Activated CD8-positive, alpha-beta memory T cell treated with anti-CD3 and anti-CD28 coated beads, Interleukin-2, amount 50 U/mL, for 4 hours (primary cell): Measurements from ENCODE around the gene SLAIN1.

ENCODE experiments used
- DNase-seq: peaks from one replicate; pipeline ENCODE4 v3.0.0-alpha.2; 2020

The SLAIN1 gene

DNA sequence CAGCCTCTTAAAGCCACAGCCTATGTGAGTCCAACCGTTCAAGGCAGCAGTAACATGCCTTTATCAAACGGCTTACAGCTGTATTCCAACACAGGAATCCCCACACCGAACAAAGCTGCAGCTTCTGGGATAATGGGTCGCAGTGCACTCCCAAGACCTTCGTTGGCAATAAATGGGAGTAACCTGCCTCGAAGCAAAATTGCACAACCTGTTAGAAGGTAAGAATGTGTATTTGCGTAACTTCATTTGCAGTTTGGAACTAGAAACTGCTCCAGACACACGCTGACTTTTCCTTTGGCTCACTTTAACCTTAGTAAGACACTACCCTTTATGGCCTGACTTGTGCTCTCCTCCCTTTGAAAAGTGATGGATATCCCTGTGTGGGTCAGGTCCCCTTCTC is 63.4 kb downstream of the SLAIN1 start:
- DNase-seq: no peak

- DNase-seq: no peak
Measured at GRCh38 chr13:77767413-77767812, 69.9 kb downstream of the SLAIN1 start.

DNA sequence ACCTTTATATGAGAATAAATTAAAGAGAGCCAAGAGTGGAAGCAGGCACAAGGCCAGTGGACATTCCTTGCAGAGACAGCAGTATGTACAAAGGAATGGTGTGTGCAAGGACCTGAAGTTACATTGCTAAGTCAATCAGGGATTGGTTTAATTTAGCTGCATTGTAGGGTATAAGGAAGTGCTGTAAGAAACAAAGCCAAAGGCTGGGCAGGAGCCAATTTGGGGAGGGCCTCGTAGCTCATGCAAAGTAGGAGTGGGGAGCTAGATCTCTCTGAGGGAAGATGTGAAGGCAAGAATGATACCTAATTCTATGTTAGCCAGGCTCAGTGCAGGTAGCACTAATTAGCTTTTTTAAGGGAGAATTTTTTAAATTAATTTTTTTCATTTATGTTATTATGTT is 76.7 kb downstream of the SLAIN1 start:
- no peak for DNase-seq

GRCh38 chr13:77776704-77777103 is 79.2 kb downstream of the SLAIN1 start:
- DNase-seq: no peak

DNA sequence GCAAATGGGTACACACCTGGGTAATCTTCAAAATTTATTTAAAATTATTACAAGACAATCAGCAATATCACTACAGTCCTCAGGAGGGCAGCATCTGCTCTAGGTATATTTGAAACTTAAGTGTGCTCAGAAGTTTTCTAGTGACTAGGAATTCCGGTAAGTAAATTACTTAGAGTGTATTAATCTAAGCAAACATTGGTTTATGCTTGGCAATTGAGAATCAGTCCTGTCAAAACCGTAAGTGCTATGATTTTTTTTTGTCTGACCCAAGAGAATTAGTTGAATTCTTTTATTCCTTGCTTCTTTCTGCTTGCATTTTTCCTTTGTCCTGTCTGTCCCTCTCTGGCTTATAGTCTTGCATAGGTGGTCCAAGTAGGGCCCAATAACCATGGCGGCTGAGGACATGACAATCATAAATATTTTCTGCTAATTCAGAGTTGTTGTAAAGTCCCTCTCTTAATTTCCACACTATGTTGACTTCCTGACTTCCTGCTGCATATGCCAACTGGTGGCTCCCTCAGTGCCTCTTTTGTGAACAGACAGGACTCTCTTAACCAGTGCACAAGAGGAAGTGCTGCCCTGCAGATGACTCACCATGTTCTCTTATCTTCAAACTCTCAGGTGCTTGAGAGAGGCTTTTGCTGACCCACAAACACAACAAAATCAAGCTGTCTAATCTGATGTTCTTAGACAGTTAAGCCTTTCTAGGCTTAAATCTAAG is 82.2 kb downstream of the SLAIN1 start:
- DNase-seq: no peak

GRCh38 chr13:77781808-77782207 is 84.3 kb downstream of the SLAIN1 start:
- DNase-seq: no peak

GRCh38 chr13:77784515-77784914 is 87.0 kb downstream of the SLAIN1 start:
- no peak for DNase-seq

DNA sequence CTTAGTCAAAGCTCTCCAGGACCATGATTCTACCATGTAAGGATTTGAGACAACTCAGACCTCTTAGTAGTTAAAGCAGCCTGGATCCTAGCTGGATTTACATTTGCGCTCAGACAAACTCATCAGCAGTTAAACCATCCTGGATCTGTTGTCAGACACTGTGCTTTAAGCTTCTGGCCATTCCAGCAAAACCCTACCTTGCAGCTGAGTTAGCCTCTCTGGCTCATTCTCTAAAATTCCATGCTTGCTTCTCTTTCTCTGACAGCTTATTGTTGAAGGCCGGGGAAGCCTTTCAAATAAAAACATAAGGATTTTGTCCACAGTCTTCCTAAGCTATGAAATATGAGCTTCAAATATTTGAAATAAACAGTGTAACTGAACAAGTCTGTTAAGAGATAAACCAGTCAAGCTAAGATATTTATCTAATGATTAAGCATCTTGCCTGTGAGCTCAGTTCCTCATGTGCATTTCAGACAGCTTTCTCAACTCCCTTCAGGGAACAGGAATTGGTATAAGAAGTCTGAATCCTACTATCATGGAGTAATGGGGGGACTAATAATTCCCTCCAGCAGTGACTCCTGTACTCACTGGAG is 89.3 kb downstream of the SLAIN1 start:
- DNase-seq: no peak

DNA sequence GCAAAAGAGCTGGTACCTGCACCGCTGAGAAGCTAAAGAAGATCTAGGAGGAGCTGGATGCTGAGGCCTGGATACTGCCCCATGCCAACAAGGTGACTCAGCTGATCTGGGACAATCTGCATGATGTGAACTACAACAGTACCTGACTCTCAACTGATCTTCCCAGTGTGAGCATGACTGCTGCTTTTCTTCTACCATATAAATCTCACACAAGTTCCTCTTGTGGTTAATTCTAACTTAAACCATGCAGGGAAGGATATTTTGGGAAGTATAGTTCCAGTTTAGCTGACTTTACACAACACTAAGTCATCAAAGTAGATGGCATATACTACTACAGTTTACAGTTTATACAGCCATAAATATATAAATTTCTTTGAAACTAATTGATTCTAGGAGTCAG is 91.9 kb downstream of the SLAIN1 start:
- no peak for DNase-seq

DNA sequence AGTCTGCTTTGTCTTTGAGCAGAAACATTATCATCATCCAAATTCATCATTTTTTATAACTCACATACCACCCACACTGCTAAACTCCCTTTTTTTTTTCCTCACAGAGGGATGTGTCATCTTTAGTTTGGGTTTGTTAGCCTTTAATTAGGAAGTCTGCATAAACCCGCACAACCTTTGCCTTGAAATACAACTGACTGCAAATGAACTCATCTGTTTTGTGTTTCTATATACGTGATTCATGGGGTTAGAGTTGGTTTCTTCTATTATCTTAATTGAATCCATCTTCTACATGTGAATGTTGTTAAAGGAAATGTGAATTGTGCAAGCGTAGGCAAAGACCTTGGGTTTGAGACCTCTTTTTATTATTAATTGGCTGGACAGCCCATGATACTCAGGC is 102.7 kb downstream of the SLAIN1 start:
- DNase-seq: no peak

DNA sequence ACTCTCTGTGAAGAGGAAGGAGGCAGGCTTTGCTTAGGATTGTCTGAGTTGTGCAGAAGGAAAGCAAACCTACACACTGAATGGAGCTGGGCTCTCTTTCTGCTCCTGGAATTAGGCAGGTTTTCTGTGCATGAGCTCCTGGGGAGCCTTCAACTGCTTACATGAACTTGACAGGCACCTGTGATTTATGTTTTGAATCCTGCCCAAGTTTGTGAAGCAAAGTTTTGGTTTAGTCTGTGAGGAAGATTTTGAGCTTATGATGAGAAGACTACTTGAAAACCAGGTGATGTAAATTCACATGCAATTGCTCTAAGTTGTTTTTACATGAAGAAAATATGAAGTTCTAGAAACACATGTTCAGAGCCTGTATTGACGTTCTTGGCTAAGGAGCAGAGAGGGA is 109.0 kb downstream of the SLAIN1 start:
- no peak for DNase-seq

DNA sequence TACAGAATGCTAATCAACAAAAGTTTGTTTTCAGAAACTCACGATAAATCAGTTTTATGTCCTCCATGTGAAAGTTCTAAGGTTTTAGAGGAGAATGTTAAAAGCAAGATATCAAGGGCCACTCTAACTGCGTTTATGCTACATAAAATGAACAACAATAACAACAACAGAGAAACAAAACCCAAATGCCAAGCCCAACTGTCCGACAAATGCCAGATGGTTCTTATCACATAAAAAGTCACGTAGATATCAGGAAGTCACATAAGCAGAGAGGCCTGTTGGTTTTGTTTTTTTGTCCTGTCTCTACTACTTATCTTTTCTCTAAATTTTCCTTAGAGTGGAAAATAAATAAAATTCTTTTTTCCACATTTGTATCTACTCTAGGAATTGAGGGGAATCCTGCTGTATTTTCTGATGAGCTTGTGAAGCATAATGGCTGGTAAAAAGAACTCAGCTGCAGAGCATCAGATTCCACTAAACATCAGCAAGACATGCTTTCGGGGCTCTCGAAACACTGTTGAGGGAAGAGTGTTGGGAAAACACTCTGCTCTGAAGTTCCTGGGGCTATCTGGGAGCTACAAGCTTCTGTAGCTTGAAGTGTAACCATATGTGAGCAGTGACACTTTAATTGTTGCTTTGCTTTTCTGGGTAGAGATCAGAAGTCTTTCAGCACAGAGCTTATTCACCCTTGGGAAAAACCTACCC is 110.1 kb downstream of the SLAIN1 start:
- DNase-seq: no peak

DNA sequence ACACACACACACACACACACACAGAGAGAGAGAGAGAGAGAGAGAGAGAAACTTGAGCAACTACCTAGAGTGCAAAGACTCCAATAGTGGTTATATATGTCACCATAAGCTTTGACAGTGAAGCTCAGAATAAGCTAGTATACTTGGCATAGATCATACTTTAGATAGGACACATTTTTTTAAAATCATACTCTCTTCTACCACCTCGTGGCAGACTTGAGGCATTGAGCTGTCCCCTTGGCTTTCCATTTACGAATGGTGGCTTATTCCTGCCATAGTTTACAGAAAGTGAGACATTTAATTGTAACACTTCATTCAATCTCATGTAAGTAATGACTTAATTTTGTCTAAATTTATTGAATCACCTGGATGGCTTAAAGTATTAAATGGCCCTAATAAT is 112.9 kb downstream of the SLAIN1 start:
- no peak for DNase-seq

DNA sequence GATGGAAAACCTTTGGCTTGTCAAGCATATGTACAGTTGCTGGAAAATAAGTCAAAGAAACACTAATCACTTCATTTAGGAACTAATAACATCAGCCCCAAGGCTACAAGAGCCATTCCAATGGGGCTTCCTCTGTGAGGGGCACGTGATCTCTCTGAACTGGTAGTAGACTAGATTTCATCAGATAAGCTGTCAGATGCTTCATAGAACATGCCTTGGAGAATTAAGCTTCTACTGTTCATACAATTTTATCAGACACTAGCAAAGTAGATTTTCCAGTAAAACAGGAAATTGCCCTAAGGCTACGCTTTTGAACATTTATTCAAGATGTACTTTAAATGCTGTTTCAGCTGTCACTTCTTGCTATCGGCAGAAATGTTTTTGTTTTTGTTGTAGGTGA is 113.4 kb downstream of the SLAIN1 start:
- DNase-seq: no peak

GRCh38 chr13:77811381-77811780 is 113.9 kb downstream of the SLAIN1 start:
- no peak for DNase-seq

- no peak for DNase-seq
Measured at GRCh38 chr13:77811981-77812380, 114.5 kb downstream of the SLAIN1 start.
